HG03439 (cell line): Measurements from ENCODE around the gene MICALL1.
"Not testable (repeated sequence)": the region's sequence is repeated elsewhere in the genome, so short reads cannot be mapped to it uniquely, and the experiment has no call there.

Experiments
- ATAC-seq: cut with Tn5 transposase; IDR thresholded peaks from one replicate; pipeline ENCODE4 v1.9.1; 2021; ENCODE audit warnings: mild to moderate bottlenecking, moderate library complexity; ENCODE audit not compliant: unreplicated experiment

MICALL1 gene

GRCh38 chr22:37926771-37927636, 20.9 kb downstream of the MICALL1 start:
- ATAC-seq, result no peak

DNA sequence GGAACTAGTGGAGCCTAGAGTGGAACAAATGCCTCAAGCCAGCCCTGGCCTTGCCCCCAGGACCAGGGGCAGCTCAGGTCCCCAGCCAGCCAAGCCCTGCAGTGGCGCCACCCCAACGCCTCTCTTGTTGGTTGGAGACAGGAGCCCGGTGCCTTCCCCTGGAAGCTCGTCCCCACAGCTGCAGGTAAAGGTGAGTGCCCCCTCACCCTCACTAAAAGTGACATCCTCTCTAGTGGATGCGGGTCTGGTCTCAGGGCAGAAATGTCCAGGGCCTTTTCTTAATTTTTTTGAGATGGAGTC, 21.5 kb downstream of the MICALL1 start:
- ATAC-seq, result no peak

- ATAC-seq, result no peak
Observed at GRCh38 chr22:37929390-37929789, 23.3 kb downstream of the MICALL1 start.

GRCh38 chr22:37930270-37930951, 24.3 kb downstream of the MICALL1 start:
- no peak for ATAC-seq

GRCh38 chr22:37930952-37931440, 24.9 kb downstream of the MICALL1 start:
- ATAC-seq, result no peak

- ATAC-seq, result no peak
Observed at GRCh38 chr22:37931893-37932389, 25.8 kb downstream of the MICALL1 start.

GRCh38 chr22:37932401-37932800, 26.3 kb downstream of the MICALL1 start:
- ATAC-seq, result no peak

DNA sequence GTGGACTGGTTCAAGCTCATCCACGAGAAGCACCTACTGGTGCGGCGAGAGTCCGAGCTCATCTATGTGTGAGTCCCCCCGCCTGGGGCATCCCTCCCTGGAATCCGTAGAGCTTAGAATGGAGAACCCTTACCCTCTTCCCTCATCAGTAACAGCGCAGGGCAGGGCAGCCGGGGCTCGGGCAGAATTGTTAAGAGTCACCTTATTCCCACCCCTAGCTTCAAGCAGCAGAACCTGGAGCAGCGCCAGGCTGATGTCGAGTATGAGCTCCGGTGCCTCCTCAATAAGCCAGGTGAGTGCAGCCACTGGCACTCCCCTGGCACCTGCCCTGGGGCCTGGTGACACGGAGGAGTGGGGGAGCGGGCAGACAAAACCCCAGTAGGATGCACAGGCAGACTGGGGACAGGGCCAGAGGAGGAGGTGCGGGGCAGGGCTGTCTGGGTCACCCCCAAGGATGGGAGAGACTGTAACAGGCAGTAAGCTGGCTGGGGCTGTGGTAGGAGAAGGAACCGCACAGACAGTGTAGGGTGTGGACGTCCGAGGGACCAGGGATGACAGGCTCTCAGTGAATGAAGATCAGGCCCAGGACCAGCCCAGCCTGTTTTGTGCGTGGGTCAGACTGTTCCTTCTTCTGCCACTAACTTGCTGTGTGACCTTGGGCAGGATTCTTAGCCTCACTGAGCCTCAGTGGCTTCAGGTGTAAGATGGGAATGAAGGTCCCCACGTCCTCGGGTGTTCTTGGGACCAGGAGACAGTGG, 26.9 kb downstream of the MICALL1 start:
- ATAC-seq, result no peak

DNA sequence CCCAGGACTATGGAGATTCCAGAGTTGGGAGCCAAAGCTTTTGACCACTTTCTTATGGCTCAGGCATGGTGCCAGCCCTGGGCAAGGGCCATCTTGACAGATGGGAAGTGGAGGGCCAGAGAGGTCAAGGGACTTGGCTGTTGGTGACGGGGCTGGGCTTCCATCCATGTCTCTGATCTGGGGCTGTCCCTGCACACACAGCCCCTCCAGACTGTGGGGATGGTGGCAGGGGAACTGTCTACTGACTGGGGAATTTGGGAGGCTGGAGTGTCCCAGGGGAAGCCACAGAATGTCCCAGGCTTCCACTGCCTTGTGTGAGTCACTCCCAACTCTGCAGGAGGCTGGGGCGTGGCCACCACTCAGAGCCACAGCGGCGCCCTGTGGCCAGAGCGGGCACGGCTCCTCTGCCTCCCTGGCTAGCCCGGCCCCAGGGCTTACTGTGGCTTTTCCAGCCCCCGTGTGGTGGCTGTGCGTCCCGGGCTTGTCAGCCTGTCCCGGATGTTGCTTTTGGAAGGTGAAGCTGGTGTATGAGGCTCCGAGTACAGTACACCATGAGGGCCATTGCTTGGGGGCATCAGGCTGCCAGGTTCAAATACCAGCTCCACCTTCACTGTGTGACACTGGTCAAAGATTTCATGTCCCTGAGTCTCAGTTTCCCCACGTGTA, 27.7 kb downstream of the MICALL1 start:
- no peak for ATAC-seq

- no peak for ATAC-seq
Observed at GRCh38 chr22:37940698-37941376, 34.7 kb downstream of the MICALL1 start.

- ATAC-seq, result no peak
Observed at GRCh38 chr22:37942133-37942532, 36.0 kb downstream of the MICALL1 start.

GRCh38 chr22:37943136-37943824, 37.2 kb downstream of the MICALL1 start:
- ATAC-seq, result no peak

GRCh38 chr22:37943825-37944198, 37.7 kb downstream of the MICALL1 start:
- no peak for ATAC-seq

DNA sequence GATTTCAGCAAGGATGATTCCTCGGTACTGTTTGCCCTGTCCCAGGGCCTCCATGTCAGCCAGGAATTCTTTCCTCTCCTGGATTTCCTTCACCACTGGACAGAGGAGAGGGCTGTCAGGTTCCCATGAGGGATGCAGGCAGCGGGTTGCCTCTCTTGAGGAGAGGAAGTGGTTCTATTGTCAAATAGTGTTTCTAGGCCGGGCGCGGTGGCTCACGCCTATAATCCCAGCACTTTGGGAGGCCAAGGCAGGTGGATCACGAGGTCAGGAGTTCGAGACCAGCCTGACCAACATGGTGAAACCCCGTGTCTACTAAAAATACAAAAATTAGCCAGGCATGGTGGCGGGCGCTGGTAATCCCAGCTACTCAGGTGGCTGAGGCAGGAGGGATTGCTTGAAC, 38.3 kb downstream of the MICALL1 start:
- not testable (repeated sequence) for ATAC-seq

- not testable (repeated sequence) for ATAC-seq
Observed at GRCh38 chr22:37947142-37947795, 41.2 kb downstream of the MICALL1 start.

DNA sequence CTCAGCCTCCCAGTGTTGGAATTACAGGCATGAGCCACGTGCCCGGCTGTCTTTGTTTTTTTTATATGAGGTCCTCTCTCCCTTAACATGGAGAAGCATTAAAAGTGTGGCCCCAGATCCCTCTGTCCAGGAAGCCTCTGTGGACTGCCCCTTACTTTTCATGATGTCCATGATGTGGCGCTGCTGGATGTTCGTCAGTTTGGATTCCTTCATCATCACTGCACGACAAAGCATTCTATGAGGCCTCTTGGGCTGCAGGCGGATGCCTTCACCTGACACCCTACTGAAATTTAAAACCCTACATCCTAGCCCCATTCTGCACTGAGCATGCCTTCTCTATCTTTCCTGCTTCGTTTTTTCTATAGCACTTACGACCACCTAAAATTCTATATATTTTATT, 45.2 kb downstream of the MICALL1 start:
- no peak for ATAC-seq

GRCh38 chr22:37952629-37953028, 46.5 kb downstream of the MICALL1 start:
- ATAC-seq, result not testable (repeated sequence)

DNA sequence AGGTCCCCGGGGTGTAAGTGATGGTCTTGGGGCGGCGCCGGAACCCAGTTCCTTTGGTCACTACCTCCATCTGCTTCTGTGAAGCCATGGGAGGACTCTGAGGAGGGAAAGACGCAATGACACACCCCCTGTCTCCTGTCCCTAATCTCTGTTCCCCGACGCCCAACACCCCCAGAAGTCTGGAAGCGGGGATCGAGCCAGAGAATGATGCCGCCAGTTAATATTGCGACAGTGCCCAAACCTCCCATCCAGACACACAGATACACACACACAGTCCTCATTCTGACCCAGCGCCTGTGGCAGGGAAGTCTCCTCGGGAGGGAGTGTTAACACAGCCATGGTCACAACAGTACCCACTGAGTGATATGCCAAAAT, 47.0 kb downstream of the MICALL1 start:
- no peak for ATAC-seq
